HCT116 (cell line): ENCODE results near the gene VTI1A. TPM values are rescaled to one million over a fixed set of nuclear protein-coding genes. Genes with fewer than 3 reads are reported as not detected.
A peak's percentile ranks its signal among the peaks of the same experiment; 100 is the strongest.

ENCODE experiments used
- ATAC-seq: fragments of 200-7000 bp; cut with Tn5 transposase; 2 replicates; pipeline ENCODE4 v1.9.1; 2020; ENCODE audit warnings: mild to moderate bottlenecking, moderate library complexity
- BruUV-seq: library from RNA; stranded (reverse); fragments of 400-500 nt; replicated peaks from 2 replicates; lab custom pipeline; 2021; lab: Mats Ljungman, UMichigan
- CTCF ChIA-PET: fragments of 300-600 bp; sonication (Branson Sonifier 250); formaldehyde crosslinking; loops from one replicate; lab custom pipeline; 2021; ENCODE audit warnings: antibody characterized with exemption; lab: Charles Lee
- POLR2A ChIA-PET: fragments of 300-600, 350-600 bp; sonication (Branson Sonifier 250); formaldehyde crosslinking; loops from one replicate; lab custom pipeline; 2021; ENCODE audit warnings: antibody characterized with exemption; lab: Charles Lee
- RAD21 ChIA-PET, 2 experiments: fragments of 300-600 bp; sonication (Branson Sonifier 250); formaldehyde crosslinking; loops; one replicate each; lab custom pipeline; 2023; ENCODE audit warnings: low total read pairs in 2 of 2; ENCODE audit not compliant: uncharacterized antibody in 2 of 2, unreplicated experiment in 2 of 2, low non-redundant PET in 1 of 2; lab: Charles Lee
- DNase-seq: peaks from one replicate; pipeline ENCODE4 v3.0.0-alpha.2; 2010; ENCODE audit warnings: low read depth, low spot score
- H2AFZ ChIP-seq: fragments of 200-600 bp; shearing (Covaris generic), sonication (generic); 2 replicates; pipeline ENCODE4 v1.6.1; 2017; ENCODE audit warnings: low read depth, mixed run types, mixed read lengths, antibody characterized with exemption, low read length; ENCODE audit not compliant: poor library complexity, severe bottlenecking
- H3K27ac ChIP-seq: 2 replicates; pipeline ENCODE4 v1.5.1; 2012; ENCODE audit warnings: low read depth, low read length
- H3K27me3 ChIP-seq: fragments of 200-600 bp; sonication (generic); 2 replicates; pipeline ENCODE4 v1.6.1; 2016; ENCODE audit warnings: mixed run types, low read length, mixed read lengths; ENCODE audit not compliant: insufficient read depth
- H3K36me3 ChIP-seq, 2 experiments: fragments of 200-500 bp in 1 of 2; fragments of 200-600 bp in 1 of 2; sonication (Bioruptor generic) in 1 of 2; sonication (generic) in 1 of 2; 2 replicates each; pipeline versions ENCODE4 v1.5.1 to v1.6.1; 2014 to 2016; ENCODE audit warnings: low read length in 2 of 2, inconsistent platforms in 1 of 2, mixed read lengths in 1 of 2, mixed run types in 1 of 2; ENCODE audit not compliant: insufficient read depth in 2 of 2, control insufficient read depth in 1 of 2
- H3K4me1 ChIP-seq, 2 experiments: fragments of 200-600 bp in 1 of 2; sonication (generic) in 1 of 2; 2 replicates each; pipeline versions ENCODE4 v1.5.1 to v1.6.1; 2012 to 2017; ENCODE audit warnings: low read length in 2 of 2, inconsistent platforms in 1 of 2, mild to moderate bottlenecking in 1 of 2, mixed read lengths in 1 of 2, mixed run types in 1 of 2, moderate library complexity in 1 of 2; ENCODE audit not compliant: insufficient read depth in 2 of 2, control insufficient read depth in 1 of 2
- H3K4me2 ChIP-seq: fragments of 200-600 bp; sonication (generic); 2 replicates; pipeline ENCODE4 v1.6.1; 2017; ENCODE audit warnings: mixed run types, low read length, mixed read lengths
- H3K4me3 ChIP-seq, 2 experiments: fragments of 200-600 bp in 1 of 2; sonication (generic) in 1 of 2; replicated peaks in 1 of 2; 2 replicates each; pipeline ENCODE4 v1.5.1; 2011 to 2016; ENCODE audit warnings: low read length in 2 of 2, control low read depth in 1 of 2, low read depth in 1 of 2, mild to moderate bottlenecking in 1 of 2, mixed read lengths in 1 of 2, mixed run types in 1 of 2
- H3K79me2 ChIP-seq: fragments of 200-600 bp; sonication (generic); 2 replicates; pipeline ENCODE4 v1.6.1; 2017; ENCODE audit warnings: mild to moderate bottlenecking, mixed run types, low read length, moderate library complexity, mixed read lengths; ENCODE audit not compliant: insufficient read depth
- H3K9ac ChIP-seq: fragments of 200-600 bp; sonication (generic); 2 replicates; pipeline ENCODE4 v1.6.1; 2016; ENCODE audit warnings: low read length, mixed read lengths
- H3K9me2 ChIP-seq: fragments of 200-600 bp; sonication (generic), shearing (Covaris generic); 2 replicates; pipeline ENCODE4 v1.6.1; 2017; ENCODE audit warnings: mixed run types, mild to moderate bottlenecking, moderate library complexity; ENCODE audit not compliant: insufficient read depth
- H3K9me3 ChIP-seq, 2 experiments: fragments of 200-500 bp in 1 of 2; fragments of 200-600 bp in 1 of 2; sonication (Bioruptor generic) in 1 of 2; sonication (generic) in 1 of 2; 2 replicates each; pipeline ENCODE4 v1.6.1; 2014 to 2017; ENCODE audit warnings: low read length in 2 of 2, mixed read lengths in 2 of 2, inconsistent platforms in 1 of 2, low read depth in 1 of 2, mild to moderate bottlenecking in 1 of 2, mixed run types in 1 of 2, moderate library complexity in 1 of 2; ENCODE audit not compliant: control insufficient read depth in 1 of 2, insufficient read depth in 1 of 2
- H4K20me1 ChIP-seq: fragments of 200-600 bp; sonication (generic), shearing (Covaris generic); 2 replicates; pipeline ENCODE4 v1.6.1; 2017; ENCODE audit warnings: mixed run types, mild to moderate bottlenecking, moderate library complexity; ENCODE audit not compliant: insufficient read depth
- ATF3 ChIP-seq: IDR thresholded peaks from 2 replicates; pipeline ENCODE4 v1.6.1; 2012
- CBX3 ChIP-seq: IDR thresholded peaks from 2 replicates; pipeline ENCODE4 v1.6.1; 2012; ENCODE audit warnings: low read depth
- CEBPB ChIP-seq: IDR thresholded peaks from 2 replicates; pipeline ENCODE4 v1.6.1; 2012; ENCODE audit warnings: low read depth
- EZH2 ChIP-seq: fragments of 200-600 bp; sonication (generic); IDR thresholded peaks from 2 replicates; pipeline ENCODE4 v1.6.1; 2017; ENCODE audit warnings: antibody characterized with exemption, mixed run types
- EZH2phosphoT487 ChIP-seq: fragments of 200-600 bp; IDR thresholded peaks from 2 replicates; pipeline ENCODE4 v1.6.1; 2018; ENCODE audit warnings: antibody characterized with exemption, borderline replicate concordance
- FOSL1 ChIP-seq: IDR thresholded peaks from 2 replicates; pipeline ENCODE4 v1.6.1; 2012; ENCODE audit warnings: low read depth
- JUND ChIP-seq: IDR thresholded peaks from 2 replicates; pipeline ENCODE4 v1.6.1; 2012
- MAX ChIP-seq: IDR thresholded peaks from 2 replicates; pipeline ENCODE4 v1.6.1; 2012
- POLR2AphosphoS5 ChIP-seq: IDR thresholded peaks from 2 replicates; pipeline ENCODE4 v1.6.1; 2011; ENCODE audit warnings: mild to moderate bottlenecking, low read depth, low read length, moderate library complexity
- RAD21 ChIP-seq: IDR thresholded peaks from 2 replicates; pipeline ENCODE4 v1.6.1; 2012; ENCODE audit warnings: low read depth, mild to moderate bottlenecking
- SIN3A ChIP-seq: IDR thresholded peaks from 2 replicates; pipeline ENCODE4 v1.6.1; 2012; ENCODE audit warnings: low read depth
- SP1 ChIP-seq: IDR thresholded peaks from 2 replicates; pipeline ENCODE4 v1.6.1; 2012; ENCODE audit warnings: low read depth
- ZBTB33 ChIP-seq: IDR thresholded peaks from 2 replicates; pipeline ENCODE4 v1.6.1; 2011; ENCODE audit warnings: mild to moderate bottlenecking, low read length, moderate library complexity; ENCODE audit not compliant: insufficient replicate concordance; ENCODE audit errors: extremely low read depth
- ZNF274 ChIP-seq: fragments of 200-500 bp; sonication (Bioruptor generic); IDR thresholded peaks from 2 replicates; pipeline ENCODE4 v1.6.1; 2014; ENCODE audit warnings: mild to moderate bottlenecking, low read depth, low read length, inconsistent platforms
- intact Hi-C: fragments of 100-400 bp; cut with micrococcal nuclease; formaldehyde crosslinking; loops from 2 replicates; pipeline ENCODE4 v1.10.0; 2022
- total RNA-seq: library from RNA; stranded (reverse); gene quantifications from one replicate; pipeline ENCODE4 v1.2.1, GENCODE V29; 2021; ENCODE audit not compliant: unreplicated experiment

The VTI1A gene
- total RNA-seq, 1 experiment from 2014 or later = 80.7 TPM

- ChIA-PET CTCF (interaction anchor here (1.1 kb wide), 1 partner anchor 10 kb away, joined by 3 read pairs; no protein-coding TSS in a partner anchor), RAD21 (no interaction called here), POLR2A (no interaction called here)
- no peaks in the 10 kb centered on the region; the same call in 1 of the 2 replicates for H3K79me2 ChIP-seq
- H3K4me3 ChIP-seq = no peak overlapping the region
- no peaks in the 10 kb centered on the region for H4K20me1 ChIP-seq
- no peak for DNase-seq
- peaks cover 23 to 32% of the 10 kb centered on the region in 2 experiments for H3K4me1 ChIP-seq
- H3K9me2 ChIP-seq = no peaks in the 10 kb centered on the region
- H3K27me3 ChIP-seq = no peaks in the 10 kb centered on the region
- H3K9ac ChIP-seq = no peak overlapping the region
- H3K9me3 ChIP-seq = no peaks in the 10 kb centered on the region
- H2AFZ ChIP-seq = no peak overlapping the region
- ATAC-seq = peak; percentile 64
- H3K36me3 ChIP-seq = peaks cover 0 to 11% of the 10 kb centered on the region in 2 experiments; a peak in 2 of 4 replicates
- BruUV-seq = no TSS peak
- no peak for TF ChIP-seq ATF3
- TF ChIP-seq MAX = 0 out of 2 replicates have a peak, but pooled peaks have one; percentile 8
- peak overlapping the region; percentile 33 for H3K4me2 ChIP-seq
- peak overlapping the region; percentile 16; the same call in 1 of the 2 replicates for H3K27ac ChIP-seq
- intact Hi-C loops = no loop called here
These were observed 137.3 kb downstream of the VTI1A start for GRCh38 chr10:112584276-112584675.

GRCh38 chr10:112585126-112585525, 138.1 kb downstream of the VTI1A start:
- Histone ChIP-seq H3K9me3 (no peaks in the 10 kb centered on the region), H3K27me3 (no peaks in the 10 kb centered on the region), H3K9ac (no peak overlapping the region), H3K79me2 (peaks cover 4% of the 10 kb centered on the region; the same call in 1 of the 2 replicates), H3K36me3 (peaks cover 0 to 11% of the 10 kb centered on the region in 2 experiments; a peak in 2 of 4 replicates), H3K27ac (peak overlapping the region; percentile 16; the same call in 1 of the 2 replicates), H3K4me2 (peak overlapping the region; percentile 33), H4K20me1 (no peaks in the 10 kb centered on the region), H3K4me1 (peaks cover 23 to 32% of the 10 kb centered on the region in 2 experiments), H3K9me2 (no peaks in the 10 kb centered on the region), H3K4me3 (no peak overlapping the region), H2AFZ (no peak overlapping the region)
- no TSS peak for BruUV-seq
- ChIA-PET RAD21 (no interaction called here), POLR2A (no interaction called here), CTCF (interaction anchor here (1.1 kb wide), 1 partner anchor 11 kb away, joined by 3 read pairs; no protein-coding TSS in a partner anchor)
- intact Hi-C loops = no loop called here
- ATAC-seq = peak; percentile 72
- peak; percentile 36 for DNase-seq
- peak; percentile 84 for TF ChIP-seq CBX3
- TF ChIP-seq SP1 = 0 out of 2 replicates have a peak, but pooled peaks have one; percentile 46
- TF ChIP-seq FOSL1 = peak; percentile 60; the same call in 1 of the 2 replicates
- TF ChIP-seq POLR2AphosphoS5 = peak; percentile 49; the same call in 1 of the 2 replicates
- TF ChIP-seq EZH2 = no peak
- TF ChIP-seq ZNF274 = no peak
- TF ChIP-seq ZBTB33 = no peak
- peak; percentile 71 for TF ChIP-seq JUND
- TF ChIP-seq CEBPB = peak; percentile 58
- TF ChIP-seq RAD21 = peak; percentile 7; the same call in 1 of the 2 replicates
- 0 out of 2 replicates have a peak, but pooled peaks have one; percentile 40 for TF ChIP-seq SIN3A
- TF ChIP-seq EZH2phosphoT487 = no peak
- no peak for TF ChIP-seq ATF3
- no peak; the same call in 1 of the 2 replicates for TF ChIP-seq MAX
